ENCODE data around the gene DAAM2. TPM values are rescaled to one million over a fixed set of nuclear protein-coding genes. Genes with fewer than 3 reads are reported as not detected.

Gene DAAM2
- total and polyA plus RNA-seq, 3 experiments from 2014 or later, result not detected

DNA sequence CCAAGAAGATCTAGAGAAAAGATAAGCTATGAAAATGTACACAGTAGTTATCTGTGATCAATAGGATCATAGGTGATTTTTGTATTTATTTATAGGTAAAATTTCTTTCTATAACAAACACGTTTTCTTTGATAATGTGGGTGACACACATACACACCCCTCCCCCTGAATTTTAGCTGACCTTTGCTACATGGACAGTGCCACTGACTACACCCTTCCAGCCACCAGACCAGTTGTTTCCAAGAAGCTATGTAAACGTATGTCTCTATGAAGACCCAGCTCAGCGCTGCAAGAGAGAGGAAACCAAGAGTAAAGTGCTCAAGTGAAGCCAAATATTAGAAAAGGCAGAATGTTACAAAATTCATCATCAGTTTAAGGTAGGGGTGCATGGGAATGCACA is 125.8 kb downstream of the DAAM2 start:
- CTCF ChIA-PET, result no interaction called here
- H3K4me1 Mint-ChIP-seq, result no peaks in the 10 kb centered on the region
- Histone ChIP-seq H3K27ac (ENCODE audit: low read depth, low read length) (no peak overlapping the region), H3K4me1 (ENCODE audit: insufficient read depth, low read length) (no peaks in the 10 kb centered on the region), H3K27me3 (ENCODE audit: insufficient read depth, low read length, poor library complexity, severe bottlenecking) (no peaks in the 10 kb centered on the region), H3K36me3 (ENCODE audit: insufficient read depth, low read length) (no peaks in the 10 kb centered on the region), H3K9me3 (ENCODE audit: low read length) (no peaks in the 10 kb centered on the region), H3K4me3 (ENCODE audit: low read length) (no peak overlapping the region)
- no peaks in the 10 kb centered on the region for H3K36me3 Mint-ChIP-seq
- H3K4me3 Mint-ChIP-seq, result no peak overlapping the region
- H3K9me3 Mint-ChIP-seq, result no peaks in the 10 kb centered on the region
- POLR2A ChIA-PET, result no interaction called here
- peaks cover 0 to 3% of the 10 kb centered on the region in 2 donors for H3K27me3 Mint-ChIP-seq
- no peak overlapping the region for H3K27ac Mint-ChIP-seq
- DNase-seq, result no peak

DNA sequence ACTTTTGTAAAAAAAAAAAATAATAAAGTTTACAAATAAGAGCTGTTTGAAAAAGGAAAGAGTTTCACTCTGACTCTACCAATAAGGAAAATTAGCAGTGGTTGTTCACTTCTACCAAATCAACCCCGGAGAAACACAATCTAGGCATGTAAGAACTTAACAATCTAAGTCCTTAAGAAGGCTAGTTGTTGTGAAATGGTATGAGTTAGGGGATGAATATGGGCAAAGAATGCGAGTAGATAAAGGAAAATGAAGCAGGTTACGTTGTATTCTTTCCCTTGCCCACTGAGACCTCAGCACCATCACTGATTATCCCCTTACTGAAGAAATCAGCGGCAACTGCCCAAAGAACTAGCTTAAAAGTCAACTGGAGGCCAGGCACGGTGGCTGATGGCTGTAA is 126.7 kb downstream of the DAAM2 start:
- H3K9me3 ChIP-seq (ENCODE audit: low read length), result no peaks in the 10 kb centered on the region
- no peak overlapping the region for H3K27ac Mint-ChIP-seq
- no peaks in the 10 kb centered on the region for H3K27me3 ChIP-seq (ENCODE audit: insufficient read depth, low read length, poor library complexity, severe bottlenecking)
- no peaks in the 10 kb centered on the region for H3K36me3 ChIP-seq (ENCODE audit: insufficient read depth, low read length)
- H3K27me3 Mint-ChIP-seq, result peaks cover 0 to 3% of the 10 kb centered on the region in 2 donors
- no peaks in the 10 kb centered on the region for H3K4me1 ChIP-seq (ENCODE audit: insufficient read depth, low read length)
- no peak for DNase-seq
- no peak overlapping the region for H3K4me3 ChIP-seq (ENCODE audit: low read length)
- no peaks in the 10 kb centered on the region for H3K36me3 Mint-ChIP-seq
- no peaks in the 10 kb centered on the region for H3K4me1 Mint-ChIP-seq
- CTCF ChIA-PET, result no interaction called here
- no peak overlapping the region for H3K4me3 Mint-ChIP-seq
- no peaks in the 10 kb centered on the region for H3K9me3 Mint-ChIP-seq
- POLR2A ChIA-PET, result no interaction called here
- H3K27ac ChIP-seq (ENCODE audit: low read depth, low read length), result no peak overlapping the region

DNA sequence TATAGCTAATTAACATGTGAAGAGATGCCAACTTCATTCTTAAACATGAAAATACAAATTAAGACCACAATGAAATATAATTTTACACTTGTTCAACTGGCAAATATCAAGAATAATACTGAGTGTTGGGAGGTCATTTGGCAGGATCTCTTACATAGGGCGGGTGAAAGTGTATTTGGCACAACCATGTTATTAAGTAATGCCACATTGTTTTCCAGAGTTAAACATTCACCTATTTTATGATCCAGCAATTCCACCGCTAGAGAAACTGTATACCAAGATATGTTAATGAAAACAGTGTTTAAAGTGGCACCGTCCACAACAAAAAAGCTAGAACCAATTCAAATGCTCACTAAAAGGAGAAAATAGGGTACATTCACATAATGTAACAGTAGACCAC is 128.0 kb downstream of the DAAM2 start:
- ChIA-PET POLR2A (no interaction called here), CTCF (interaction anchor here (1.2 kb wide), 1 partner anchor 16 kb away, joined by 3 read pairs; no protein-coding TSS in a partner anchor)
- H3K36me3 Mint-ChIP-seq, result no peaks in the 10 kb centered on the region
- H3K27ac Mint-ChIP-seq, result no peak overlapping the region
- no peaks in the 10 kb centered on the region for H3K9me3 Mint-ChIP-seq
- no peaks in the 10 kb centered on the region for H3K36me3 ChIP-seq (ENCODE audit: insufficient read depth, low read length)
- H3K4me3 Mint-ChIP-seq, result no peak overlapping the region
- H3K27me3 Mint-ChIP-seq, result peaks cover 0 to 3% of the 10 kb centered on the region in 2 donors
- no peak overlapping the region for H3K4me3 ChIP-seq (ENCODE audit: low read length)
- no peak overlapping the region for H3K27ac ChIP-seq (ENCODE audit: low read depth, low read length)
- DNase-seq, result no peak
- H3K4me1 Mint-ChIP-seq, result no peaks in the 10 kb centered on the region
- no peaks in the 10 kb centered on the region for H3K27me3 ChIP-seq (ENCODE audit: insufficient read depth, low read length, poor library complexity, severe bottlenecking)
- H3K4me1 ChIP-seq (ENCODE audit: insufficient read depth, low read length), result no peaks in the 10 kb centered on the region
- H3K9me3 ChIP-seq (ENCODE audit: low read length), result no peaks in the 10 kb centered on the region

GRCh38 chr6:39922821-39923220 is 130.6 kb downstream of the DAAM2 start:
- no peaks in the 10 kb centered on the region for H3K27me3 ChIP-seq (ENCODE audit: insufficient read depth, low read length, poor library complexity, severe bottlenecking)
- Mint-ChIP-seq H3K4me1 (peaks cover 0 to 4% (median 0%) of the 10 kb centered on the region in 3 donors), H3K27ac (no peak overlapping the region), H3K27me3 (no peaks in the 10 kb centered on the region), H3K9me3 (peaks cover 0 to 4% (median 0%) of the 10 kb centered on the region in 5 donors), H3K4me3 (no peak overlapping the region), H3K36me3 (no peaks in the 10 kb centered on the region)
- H3K27ac ChIP-seq (ENCODE audit: low read depth, low read length), result no peak overlapping the region
- H3K4me3 ChIP-seq (ENCODE audit: low read length), result no peak overlapping the region
- ChIA-PET POLR2A (no interaction called here), CTCF (no interaction called here)
- H3K36me3 ChIP-seq (ENCODE audit: insufficient read depth, low read length), result no peaks in the 10 kb centered on the region
- H3K4me1 ChIP-seq (ENCODE audit: insufficient read depth, low read length), result no peaks in the 10 kb centered on the region
- H3K9me3 ChIP-seq (ENCODE audit: low read length), result no peaks in the 10 kb centered on the region
- no peak for DNase-seq

GRCh38 chr6:39923394-39923793 is 131.2 kb downstream of the DAAM2 start:
- Histone ChIP-seq H3K27ac (ENCODE audit: low read depth, low read length) (no peak overlapping the region), H3K4me3 (ENCODE audit: low read length) (no peak overlapping the region), H3K9me3 (ENCODE audit: low read length) (no peaks in the 10 kb centered on the region), H3K27me3 (ENCODE audit: insufficient read depth, low read length, poor library complexity, severe bottlenecking) (no peaks in the 10 kb centered on the region), H3K4me1 (ENCODE audit: insufficient read depth, low read length) (no peaks in the 10 kb centered on the region), H3K36me3 (ENCODE audit: insufficient read depth, low read length) (no peaks in the 10 kb centered on the region)
- Mint-ChIP-seq H3K4me3 (no peak overlapping the region), H3K27ac (no peak overlapping the region), H3K9me3 (peaks cover 0 to 4% (median 0%) of the 10 kb centered on the region in 5 donors), H3K27me3 (no peaks in the 10 kb centered on the region), H3K36me3 (no peaks in the 10 kb centered on the region), H3K4me1 (peaks cover 0 to 4% (median 0%) of the 10 kb centered on the region in 3 donors)
- CTCF ChIA-PET, result no interaction called here
- POLR2A ChIA-PET, result no interaction called here
- no peak for DNase-seq

- Histone ChIP-seq H3K4me1 (ENCODE audit: insufficient read depth, low read length) (no peaks in the 10 kb centered on the region), H3K4me3 (ENCODE audit: low read length) (no peak overlapping the region), H3K27me3 (ENCODE audit: insufficient read depth, low read length, poor library complexity, severe bottlenecking) (no peaks in the 10 kb centered on the region), H3K36me3 (ENCODE audit: insufficient read depth, low read length) (no peaks in the 10 kb centered on the region), H3K27ac (ENCODE audit: low read depth, low read length) (no peak overlapping the region), H3K9me3 (ENCODE audit: low read length) (no peaks in the 10 kb centered on the region)
- Mint-ChIP-seq H3K36me3 (no peaks in the 10 kb centered on the region), H3K9me3 (peaks cover 0 to 4% (median 0%) of the 10 kb centered on the region in 5 donors), H3K4me3 (no peak overlapping the region), H3K27me3 (no peaks in the 10 kb centered on the region), H3K4me1 (peaks cover 0 to 4% (median 0%) of the 10 kb centered on the region in 3 donors), H3K27ac (no peak overlapping the region)
- ChIA-PET CTCF (no interaction called here), POLR2A (no interaction called here)
- DNase-seq, result no peak
Measured at GRCh38 chr6:39923861-39924260, 131.7 kb downstream of the DAAM2 start.

DNA sequence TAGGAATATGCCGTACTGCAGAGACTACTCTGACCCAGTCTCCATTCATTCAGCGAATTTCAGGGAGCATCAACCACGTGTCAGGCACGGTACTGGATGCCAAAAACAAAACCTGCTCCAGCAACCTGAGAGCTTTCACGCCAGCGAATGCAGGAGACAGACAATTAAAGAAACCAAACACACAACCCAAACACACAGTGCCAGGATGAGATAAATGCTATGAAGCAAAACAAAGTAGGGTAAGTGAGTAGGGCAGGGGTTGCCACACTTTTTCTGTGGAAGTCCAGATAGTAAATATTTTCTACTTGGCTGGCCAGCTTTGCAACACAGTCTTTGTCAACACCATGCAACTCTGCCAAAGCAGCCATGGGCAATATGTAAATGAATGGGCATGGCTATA is 132.1 kb downstream of the DAAM2 start:
- Histone ChIP-seq H3K27ac (ENCODE audit: low read depth, low read length) (no peak overlapping the region), H3K27me3 (ENCODE audit: insufficient read depth, low read length, poor library complexity, severe bottlenecking) (no peaks in the 10 kb centered on the region), H3K4me1 (ENCODE audit: insufficient read depth, low read length) (no peaks in the 10 kb centered on the region), H3K9me3 (ENCODE audit: low read length) (no peaks in the 10 kb centered on the region), H3K4me3 (ENCODE audit: low read length) (no peak overlapping the region), H3K36me3 (ENCODE audit: insufficient read depth, low read length) (no peaks in the 10 kb centered on the region)
- no peak for DNase-seq
- Mint-ChIP-seq H3K4me1 (peaks cover 0 to 4% (median 0%) of the 10 kb centered on the region in 3 donors), H3K27ac (no peak overlapping the region), H3K4me3 (no peak overlapping the region), H3K27me3 (peaks cover 0 to 2% of the 10 kb centered on the region in 2 donors), H3K36me3 (no peaks in the 10 kb centered on the region), H3K9me3 (peaks cover 0 to 4% (median 0%) of the 10 kb centered on the region in 5 donors)
- POLR2A ChIA-PET, result no interaction called here
- CTCF ChIA-PET, result no interaction called here

DNA sequence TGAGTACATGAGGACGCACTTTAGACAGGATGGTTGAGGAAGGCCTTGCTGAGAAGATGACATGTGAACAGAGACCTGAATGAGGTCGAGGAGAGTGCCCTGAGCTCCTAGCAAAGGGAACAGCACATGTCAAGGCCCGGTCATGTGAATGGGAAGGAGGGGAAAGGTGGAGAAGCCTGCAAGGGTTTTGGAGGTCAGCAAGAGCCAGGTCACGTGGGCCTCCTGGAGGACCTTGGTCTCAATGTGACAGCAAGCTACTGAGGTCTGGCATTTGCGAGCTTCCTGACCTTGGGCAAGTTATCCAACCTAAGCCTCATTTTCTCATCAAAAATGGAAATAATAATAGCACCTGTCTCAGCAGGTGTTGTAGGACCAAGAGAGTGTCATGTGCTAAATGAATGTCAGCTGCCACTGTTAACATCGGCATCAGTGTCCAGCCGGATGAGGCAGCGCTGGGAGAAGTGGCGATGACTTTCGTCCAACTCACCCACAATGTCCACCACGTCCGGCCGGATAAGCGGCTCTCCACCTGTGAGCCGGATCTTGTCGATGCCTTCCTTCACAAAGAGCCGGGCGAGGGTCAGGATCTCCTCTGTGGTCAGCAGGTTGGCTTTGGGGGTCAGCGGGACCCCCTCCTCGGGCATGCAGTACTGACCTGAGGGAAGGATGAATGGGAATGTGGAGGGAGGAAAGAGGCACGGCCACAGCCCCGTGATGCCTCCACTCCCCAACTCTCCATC is 133.2 kb downstream of the DAAM2 start:
- Histone ChIP-seq H3K27ac (ENCODE audit: low read depth, low read length) (no peak overlapping the region), H3K9me3 (ENCODE audit: low read length) (no peaks in the 10 kb centered on the region), H3K27me3 (ENCODE audit: insufficient read depth, low read length, poor library complexity, severe bottlenecking) (no peaks in the 10 kb centered on the region), H3K4me1 (ENCODE audit: insufficient read depth, low read length) (no peaks in the 10 kb centered on the region), H3K4me3 (ENCODE audit: low read length) (no peak overlapping the region), H3K36me3 (ENCODE audit: insufficient read depth, low read length) (no peaks in the 10 kb centered on the region)
- POLR2A ChIA-PET, result no interaction called here
- Mint-ChIP-seq H3K27me3 (peaks cover 3 to 4% of the 10 kb centered on the region in 2 donors), H3K27ac (peak overlapping the region in 1 of 8 donors; percentile 12), H3K4me3 (no peak overlapping the region), H3K36me3 (no peaks in the 10 kb centered on the region), H3K9me3 (peaks cover 0 to 4% (median 0%) of the 10 kb centered on the region in 5 donors), H3K4me1 (peaks cover 0 to 4% (median 0%) of the 10 kb centered on the region in 3 donors)
- CTCF ChIA-PET, result no interaction called here
- DNase-seq, result no peak

Data from CD8-positive, alpha-beta memory T cell (primary cell).